ENCODE measurements around the gene MIX23.

GRCh38 chr3:122315619-122316018 is 67.4 kb downstream of the MIX23 start:
- TF ChIP-seq CTCF (IDR thresholded peaks at IDR 0.05; ENCODE audit: low read length) (no peak), EZH2 (optimal IDR thresholded peaks at IDR 0.05; ENCODE audit: low read depth, low read length) (no peak)

Measured in MM.1S (cell line).